K562 (cell line): ENCODE results near the gene C1RL. TPM values are rescaled to one million over a fixed set of nuclear protein-coding genes. Genes with fewer than 3 reads are reported as not detected.

Source experiments
- ATAC-seq: fragments of 200-7000 bp; cut with Tn5 transposase; 3 replicates; pipeline ENCODE4 v1.9.1; 2020; ENCODE audit warnings: moderate library complexity
- BruUV-seq: library from RNA; stranded (reverse); fragments of 400-500 nt; replicated peaks from 2 replicates; lab custom pipeline; 2021; lab: Mats Ljungman, UMichigan
- CTCF ChIA-PET: fragments of 300-600 bp; formaldehyde crosslinking; extraction: SDS; loops from one replicate; lab custom pipeline; 2021; ENCODE audit warnings: low intra/inter-chr PET ratio; lab: Yijun Ruan, JAX
- POLR2A ChIA-PET: fragments of 300-600, 350-650 bp; sonication (Branson Sonifier 250); formaldehyde crosslinking; extraction: SDS; loops from one replicate; lab custom pipeline; 2021; ENCODE audit warnings: antibody characterized with exemption, inconsistent platforms; lab: Yijun Ruan, JAX
- DNase-seq, 4 experiments: peaks; one replicate each; pipeline versions ENCODE4 v3.0.0 to v3.0.0-alpha.2; 2011 to 2018; ENCODE audit warnings: low spot score in 3 of 4, mixed read lengths in 3 of 4; ENCODE audit errors: extremely low read depth in 1 of 4
- FAIRE-seq: peaks from 2 replicates; lab custom pipeline; 2011; peaks lifted over from hg19 to GRCh38; lab: Jason Lieb, UNC
- H2AFZ ChIP-seq: 2 replicates; pipeline ENCODE4 v1.6.0; 2011; ENCODE audit warnings: low read depth, low read length, control low read depth, inconsistent platforms
- H3K27ac ChIP-seq: fragments of 200-600 bp; 3 replicates; pipeline ENCODE4 v1.8.0; 2011; ENCODE audit warnings: low read depth, mild to moderate bottlenecking, control low read depth, inconsistent platforms, low read length, moderate library complexity, mixed read lengths; ENCODE audit errors: extremely low read depth
- H3K27me3 ChIP-seq, 2 experiments: fragments of 300-600 bp in 1 of 2; 2 replicates in 1 of 2; 3 replicates in 1 of 2; pipeline versions ENCODE4 v1.6.0 to v1.8.0; 2011; ENCODE audit warnings: inconsistent platforms in 2 of 2, low read length in 2 of 2, mild to moderate bottlenecking in 1 of 2, mixed read lengths in 1 of 2, moderate library complexity in 1 of 2; ENCODE audit not compliant: control insufficient read depth in 2 of 2, insufficient read depth in 2 of 2
- H3K36me3 ChIP-seq: fragments of 300-600 bp; 3 replicates; pipeline ENCODE4 v1.8.0; 2011; ENCODE audit warnings: mild to moderate bottlenecking, low read length, inconsistent platforms; ENCODE audit not compliant: control insufficient read depth, insufficient read depth
- H3K4me1 ChIP-seq, 2 experiments: fragments of 200-600 bp in 1 of 2; replicated peaks in 1 of 2; 2 replicates in 1 of 2; 3 replicates in 1 of 2; pipeline versions ENCODE4 v1.5.1 to v1.8.0; 2011; ENCODE audit warnings: inconsistent platforms in 2 of 2, low read length in 2 of 2, mild to moderate bottlenecking in 1 of 2, mixed read lengths in 1 of 2, moderate library complexity in 1 of 2; ENCODE audit not compliant: control insufficient read depth in 2 of 2, insufficient read depth in 2 of 2
- H3K4me2 ChIP-seq: 2 replicates; pipeline ENCODE4 v1.6.1; 2011; ENCODE audit warnings: low read length, control low read depth, inconsistent platforms, mixed read lengths; ENCODE audit not compliant: insufficient read depth
- H3K4me3 ChIP-seq: fragments of 200-600 bp; sonication (generic), shearing (Covaris generic); 2 replicates; pipeline ENCODE4 v1.5.1; 2016; ENCODE audit warnings: control low read depth, inconsistent platforms
- H3K79me2 ChIP-seq: fragments of 200-600 bp; 3 replicates; pipeline ENCODE4 v1.8.0; 2011; ENCODE audit warnings: low read length, inconsistent platforms; ENCODE audit not compliant: control insufficient read depth, insufficient read depth
- H3K9ac ChIP-seq, 2 experiments: 2 replicates each; pipeline versions ENCODE4 v1.6.0 to v1.6.1; 2011; ENCODE audit warnings: low read depth in 2 of 2, low read length in 2 of 2, control low read depth in 1 of 2, inconsistent platforms in 1 of 2, mild to moderate bottlenecking in 1 of 2, mixed read lengths in 1 of 2; ENCODE audit not compliant: insufficient read depth in 1 of 2
- H3K9me1 ChIP-seq: one replicate; pipeline ENCODE4 v1.6.0; 2011; ENCODE audit warnings: inconsistent platforms, mild to moderate bottlenecking, low read length, moderate library complexity; ENCODE audit not compliant: control insufficient read depth, insufficient read depth
- H3K9me3 ChIP-seq: replicated peaks from 2 replicates; pipeline ENCODE4 v1.5.1; 2011; ENCODE audit warnings: low read depth, low read length, inconsistent platforms; ENCODE audit not compliant: control insufficient read depth, insufficient read depth
- H4K20me1 ChIP-seq: replicated peaks from 2 replicates; pipeline ENCODE4 v1.6.1; 2011; ENCODE audit warnings: low read length, inconsistent platforms, mixed read lengths; ENCODE audit not compliant: control insufficient read depth, insufficient read depth
- ETS2 ChIP-seq: IDR thresholded peaks from 2 replicates; pipeline ENCODE4 v1.6.1; 2016; ENCODE audit warnings: borderline replicate concordance, missing genetic modification characterization, mild to moderate bottlenecking, moderate library complexity, missing compliant biosample characterization; ENCODE audit not compliant: poor library complexity, severe bottlenecking
- HIVEP1 ChIP-seq: fragments of 250-450 bp; sonication (Bioruptor Pico); IDR thresholded peaks from 2 replicates; pipeline ENCODE4 v1.4.0; 2020; ENCODE audit warnings: mild to moderate bottlenecking
- POLR2G ChIP-seq: fragments of 200-400 bp; formaldehyde crosslinking; IDR thresholded peaks from 2 replicates; pipeline ENCODE4 v1.6.1; 2017; ENCODE audit warnings: low read depth, mild to moderate bottlenecking, antibody characterized with exemption, low read length, moderate library complexity
- TGIF2 ChIP-seq: sonication (generic); formaldehyde crosslinking; IDR thresholded peaks from 2 replicates; pipeline ENCODE4 v1.8.1; 2022; ENCODE audit warnings: mild to moderate bottlenecking, missing genetic modification reagents, moderate library complexity
- WGBS: fragments of 100-300 bp; shearing (Covaris generic); methylation state at CpG from one replicate; pipeline ENCODE4 v1.1.6; 2016; ENCODE audit warnings: low coverage, mixed read lengths; ENCODE audit not compliant: insufficient coverage; ENCODE audit errors: missing lambda C conversion rate; 5-methylcytosine and 5-hydroxymethylcytosine counted together
- in situ Hi-C: fragments of 300-500 bp; cut with MboI; formaldehyde crosslinking; loops from 4 replicates; pipeline ENCODE4 v1.15.0; 2018; ENCODE audit warnings: inconsistent platforms, mixed read lengths
- intact Hi-C: fragments of 100-400 bp; cut with micrococcal nuclease; formaldehyde crosslinking; loops from 2 replicates; pipeline ENCODE4 v1.14.2; 2022
- polyA plus RNA-seq, 8 experiments: library from polyadenylated mRNA; depleted of rRNA in 4 of 8; stranded (reverse) in 5 of 8; unstranded in 3 of 8; fragments of >200 nt; fragmentation: Nextera tagmentation in 2 of 8; fragmentation: Illumina TruSeq in 1 of 8; extraction: Ambion mirVana in 2 of 8; extraction: Trizol in 1 of 8; gene quantifications; 2 replicates each; pipeline versions ENCODE4 v1.2.1 to v1.2.3, GENCODE V29; 2011 to 2014; ENCODE audit warnings: inconsistent platforms in 1 of 8, missing spikeins in 1 of 8
- total RNA-seq, 7 experiments: library from RNA; depleted of rRNA in 6 of 7; stranded (reverse); fragments of >200 nt in 6 of 7; fragmentation: Illumina TruSeq in 2 of 7; extraction: Trizol in 2 of 7; gene quantifications; 2 replicates each; pipeline versions ENCODE4 v1.2.1 to v1.2.3, GENCODE V29; 2011 to 2021; ENCODE audit warnings: low replicate concordance in 1 of 7

The C1RL gene
- total and polyA plus RNA-seq, 9 of the 15 experiments (the other 6 are each of a cell fraction or from before 2014, with no cell fraction given) = 1.4 to 10.7 (median 8.0) TPM

GRCh38 chr12:7096006-7096932 lies 12.7 kb downstream of the C1RL start:
- no peaks in the 10 kb centered on the region for H4K20me1 ChIP-seq
- H3K36me3 ChIP-seq = peaks cover 10% of the 10 kb centered on the region; the same call in 1 of the 3 replicates
- no peaks in the 10 kb centered on the region for H3K27me3 ChIP-seq
- POLR2A ChIA-PET = interaction anchor here (0.7 to 1.1 kb wide), 4 partner anchors 11 to 834 kb away, joined by 3 to 5 read pairs (median 4); no protein-coding TSS in a partner anchor
- DNase-seq = no peak
- in situ Hi-C loops (no loop called here), intact Hi-C loops (no loop called here)
- H3K9me3 ChIP-seq = no peaks in the 10 kb centered on the region
- peaks cover 6 to 22% of the 10 kb centered on the region in 2 experiments; a peak in 3 of 5 replicates for H3K4me1 ChIP-seq
- no peak overlapping the region for H3K4me3 ChIP-seq
- BruUV-seq = no TSS peak
- peak; percentile 57 for TF ChIP-seq POLR2G
- no peak for TF ChIP-seq TGIF2 (CRISPR knock-in tag)
- TF ChIP-seq ETS2 (tag) = no peak
- TF ChIP-seq HIVEP1 (CRISPR knock-in tag) = no peak
- FAIRE-seq = no peak
- CTCF ChIA-PET = no interaction called here
- H3K79me2 ChIP-seq = no peaks in the 10 kb centered on the region
- WGBS = 78% methylated on average over 21 of the region's 26 CpGs
- H2AFZ ChIP-seq = no peak overlapping the region
- no peak overlapping the region for H3K4me2 ChIP-seq
- no peaks in the 10 kb centered on the region for H3K9me1 ChIP-seq
- H3K27ac ChIP-seq = no peak overlapping the region
- no peak overlapping the region for H3K9ac ChIP-seq
- ATAC-seq = peak; percentile 24
